Brain microvascular endothelial cell (primary cell): Measurements from ENCODE around the gene ABCC1.

Experiments
- DNase-seq: peaks from one replicate; pipeline ENCODE4 v3.0.0-alpha.2; 2020
- H3K27ac ChIP-seq: fragments of 250-450 bp; sonication (Bioruptor Pico); 2 replicates; pipeline ENCODE4 v1.5.1; 2020; ENCODE audit warnings: mild to moderate bottlenecking, moderate library complexity
- H3K27me3 ChIP-seq: fragments of 250-450 bp; sonication (Bioruptor Pico); replicated peaks from 2 replicates; pipeline ENCODE4 v1.5.1; 2020; ENCODE audit warnings: mild to moderate bottlenecking
- H3K36me3 ChIP-seq: fragments of 250-450 bp; sonication (Bioruptor Pico); replicated peaks from 2 replicates; pipeline ENCODE4 v1.5.1; 2020; ENCODE audit warnings: mild to moderate bottlenecking
- H3K4me3 ChIP-seq: 2 replicates; pipeline ENCODE4 v1.5.1; 2011; ENCODE audit warnings: low read depth, mild to moderate bottlenecking, control low read depth, low read length, moderate library complexity
- CTCF ChIP-seq: IDR thresholded peaks from 2 replicates; pipeline ENCODE4 v1.5.1; 2011; ENCODE audit warnings: low read depth, mild to moderate bottlenecking, moderate library complexity, low read length, control low read depth, inconsistent platforms; ENCODE audit errors: missing control alignments
- in situ Hi-C: cut with HindIII; loops from 2 replicates; pipeline ENCODE4 v1.10.0; 2017; ENCODE audit warnings: low sequenced_read_pairs, low pct_ligation_motif_present

The ABCC1 gene

DNA sequence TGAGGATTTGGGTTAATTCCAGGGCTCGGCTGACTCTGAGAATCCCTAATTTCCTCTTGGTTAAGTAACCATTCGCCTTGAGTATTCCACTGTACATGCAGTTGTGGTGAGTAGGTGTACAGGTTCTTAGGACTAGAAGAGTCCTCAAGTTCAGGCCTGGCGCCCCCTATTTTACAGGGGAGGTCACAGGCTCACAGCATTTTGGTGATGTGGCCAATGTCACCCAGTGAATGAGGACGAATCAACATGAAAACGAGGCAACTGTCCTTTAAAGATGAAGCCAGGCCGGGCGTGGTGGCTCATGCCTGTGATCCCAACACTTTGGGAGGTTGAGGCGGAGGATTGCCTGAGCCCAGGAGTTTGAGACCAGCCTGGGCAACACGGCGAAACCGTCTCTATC lies 218.5 kb downstream of the ABCC1 start:
- in situ Hi-C loops = no loop called here
- no peak for DNase-seq
- no peak for TF ChIP-seq CTCF

DNA sequence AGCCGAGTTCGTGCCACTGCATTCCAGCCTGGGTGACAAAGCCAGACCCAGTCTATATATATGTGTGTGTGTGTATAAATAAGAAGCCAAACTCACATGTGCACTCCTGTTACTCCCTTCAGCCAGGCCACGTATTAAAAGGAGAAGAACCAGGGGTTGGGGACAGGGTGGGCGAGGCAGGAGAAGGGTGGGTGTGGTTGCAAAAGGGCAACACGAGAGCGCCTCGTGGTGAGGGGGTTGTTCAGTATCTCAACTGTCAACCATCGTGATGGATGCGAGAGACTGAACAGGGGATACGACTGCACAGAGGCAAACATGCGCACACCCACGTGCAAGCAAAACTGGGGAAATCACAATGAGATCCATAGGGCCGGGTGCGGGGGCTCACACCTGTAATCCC lies 219.0 kb downstream of the ABCC1 start:
- no peak for TF ChIP-seq CTCF
- in situ Hi-C loops = no loop called here
- DNase-seq = no peak
- no peaks in the 10 kb centered on the region for H3K36me3 ChIP-seq
- no peak overlapping the region for H3K27ac ChIP-seq
- H3K27me3 ChIP-seq = no peaks in the 10 kb centered on the region
- H3K4me3 ChIP-seq = no peak overlapping the region

More for the DNA sequence above, 218.5 kb downstream of the ABCC1 start:
- H3K27ac ChIP-seq = no peak overlapping the region
- no peaks in the 10 kb centered on the region for H3K27me3 ChIP-seq
- H3K4me3 ChIP-seq = no peak overlapping the region
- H3K36me3 ChIP-seq = no peaks in the 10 kb centered on the region

DNA sequence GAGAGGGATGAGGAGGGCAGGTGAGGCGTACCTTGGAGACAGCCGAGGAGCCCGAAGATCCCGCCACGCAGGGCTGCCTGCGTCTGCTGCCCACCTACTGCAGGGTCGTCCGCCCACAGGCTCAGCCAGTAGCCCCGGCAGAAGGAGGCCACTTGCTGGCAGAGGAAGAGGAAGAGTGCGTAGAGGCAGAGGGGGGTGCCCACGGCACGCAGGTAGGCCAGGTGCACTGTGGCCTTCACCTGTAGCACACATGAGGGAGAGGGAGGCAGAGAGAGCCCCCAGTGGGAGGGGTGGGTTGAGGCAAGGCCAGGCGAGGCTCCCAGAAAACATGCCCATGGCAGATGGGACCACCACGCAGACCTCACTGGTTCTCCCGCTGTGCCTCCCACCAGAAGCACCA lies 220.2 kb downstream of the ABCC1 start:
- Histone ChIP-seq H3K4me3 (no peak overlapping the region), H3K27me3 (no peaks in the 10 kb centered on the region), H3K36me3 (no peaks in the 10 kb centered on the region), H3K27ac (no peak overlapping the region)
- in situ Hi-C loops = no loop called here
- TF ChIP-seq CTCF = no peak
- DNase-seq = no peak

- Histone ChIP-seq H3K27ac (no peak overlapping the region), H3K27me3 (no peaks in the 10 kb centered on the region), H3K4me3 (no peak overlapping the region), H3K36me3 (no peaks in the 10 kb centered on the region)
- DNase-seq = no peak
- in situ Hi-C loops = no loop called here
- TF ChIP-seq CTCF = no peak
Measured at GRCh38 chr16:16171332-16171919, 222.0 kb downstream of the ABCC1 start.

DNA sequence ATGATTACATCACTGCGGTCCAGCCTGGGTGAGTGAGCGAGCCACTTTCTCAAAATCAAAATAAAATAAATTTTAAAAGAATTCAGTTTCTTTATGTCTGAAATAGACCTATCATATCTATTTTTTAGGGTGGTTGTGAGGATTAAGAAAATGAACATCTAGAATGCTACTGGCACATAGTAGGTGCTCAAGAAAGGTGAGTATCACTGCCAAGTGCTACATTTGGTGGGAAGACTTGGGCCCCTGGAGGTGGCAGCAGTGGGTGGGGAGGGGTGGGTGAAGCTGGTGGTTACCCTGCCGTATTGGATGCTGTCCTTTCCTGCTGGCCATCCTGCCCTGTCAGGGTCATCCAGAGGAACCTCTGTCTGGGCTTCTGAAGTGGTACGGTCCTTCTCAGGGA lies 223.6 kb downstream of the ABCC1 start:
- DNase-seq = no peak
- TF ChIP-seq CTCF = no peak
- H3K27me3 ChIP-seq = no peaks in the 10 kb centered on the region
- in situ Hi-C loops = no loop called here
- H3K4me3 ChIP-seq = no peak overlapping the region
- no peak overlapping the region for H3K27ac ChIP-seq
- no peaks in the 10 kb centered on the region for H3K36me3 ChIP-seq

DNA sequence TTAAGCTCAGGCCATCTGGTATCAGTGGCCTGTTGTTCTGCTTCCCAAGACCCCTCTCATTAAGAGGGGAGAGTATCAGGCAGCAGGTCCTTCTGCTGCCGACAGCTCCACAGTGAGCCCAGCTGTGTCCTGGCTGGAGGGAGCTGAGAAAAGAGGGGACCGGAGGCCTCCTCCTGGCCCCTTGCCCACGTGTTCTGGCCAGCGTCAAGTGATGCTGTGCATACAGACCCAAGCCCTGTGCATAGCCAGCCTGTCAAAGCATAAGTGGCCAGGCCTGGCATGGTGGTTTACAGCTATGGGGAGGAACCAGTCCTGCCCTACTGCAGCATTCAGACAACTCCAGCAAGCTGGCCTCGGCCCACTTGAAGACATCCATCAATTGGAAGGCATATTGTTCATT lies 225.9 kb downstream of the ABCC1 start:
- in situ Hi-C loops = no loop called here
- DNase-seq = no peak
- no peak for TF ChIP-seq CTCF
- H3K27ac ChIP-seq = no peak overlapping the region
- no peaks in the 10 kb centered on the region for H3K27me3 ChIP-seq
- H3K4me3 ChIP-seq = no peak overlapping the region
- no peaks in the 10 kb centered on the region for H3K36me3 ChIP-seq
